Duodenal mucosa (tissue), 2 donors: Measurements from ENCODE around the gene TBPL2.
"Not testable (repeated sequence)": the region's sequence is repeated elsewhere in the genome, so short reads cannot be mapped to it uniquely, and the experiment has no call there.

Experiments used
- H3K27ac ChIP-seq: one replicate; pipeline ENCODE4 v1.7.0; 2013; ENCODE audit warnings: low read depth, low read length
- H3K27me3 ChIP-seq, 2 donors: one replicate each; pipeline ENCODE4 v1.7.0; 2013; ENCODE audit warnings: low read length in 2 of 2, control low read depth in 1 of 2; ENCODE audit not compliant: insufficient read depth in 2 of 2, control insufficient read depth in 1 of 2
- H3K36me3 ChIP-seq, 2 donors: one replicate each; pipeline ENCODE4 v1.7.0; 2013; ENCODE audit warnings: low read length in 2 of 2, control low read depth in 1 of 2; ENCODE audit not compliant: insufficient read depth in 2 of 2, control insufficient read depth in 1 of 2
- H3K4me1 ChIP-seq, 2 donors: one replicate each; pipeline ENCODE4 v1.7.0; 2013; ENCODE audit warnings: low read length in 2 of 2, control low read depth in 1 of 2; ENCODE audit not compliant: insufficient read depth in 2 of 2, control insufficient read depth in 1 of 2
- H3K4me3 ChIP-seq, 2 donors: one replicate each; pipeline ENCODE4 v1.7.0; 2013; ENCODE audit warnings: low read length in 2 of 2, low read depth in 1 of 2
- H3K9ac ChIP-seq, 2 donors: one replicate each; pipeline ENCODE4 v1.7.0; 2013; ENCODE audit warnings: low read length in 2 of 2, low read depth in 1 of 2
- H3K9me3 ChIP-seq, 2 donors: one replicate each; pipeline ENCODE4 v1.7.0; 2013; ENCODE audit warnings: low read length in 2 of 2, control low read depth in 1 of 2; ENCODE audit not compliant: control insufficient read depth in 1 of 2

The TBPL2 gene

DNA sequence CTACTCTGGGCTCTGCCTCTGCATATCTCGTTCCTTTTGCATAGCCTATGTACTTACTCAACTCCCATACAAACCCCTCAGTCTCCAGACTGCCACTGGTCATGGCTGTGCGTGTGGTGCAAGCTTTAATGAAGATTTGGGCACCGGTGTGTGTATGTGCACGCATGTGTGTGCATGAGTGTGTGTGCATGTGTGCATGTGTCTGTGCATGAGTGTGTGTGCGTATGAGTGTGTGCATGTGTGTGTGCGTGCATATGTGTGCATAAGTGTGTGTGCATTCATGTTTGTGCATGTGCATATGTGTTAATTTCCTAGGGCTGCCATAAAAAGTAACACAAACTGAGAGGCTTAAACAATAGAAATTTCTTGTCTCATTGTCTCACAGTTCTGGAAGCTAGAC is 17.1 kb upstream of the TBPL2 start:
- Histone ChIP-seq H3K9me3 (no peaks in the 10 kb centered on the region), H3K36me3 (no peaks in the 10 kb centered on the region), H3K4me3 (no peak overlapping the region), H3K4me1 (peaks cover 14 to 16% of the 10 kb centered on the region in 2 donors), H3K27me3 (no peaks in the 10 kb centered on the region), H3K27ac (no peak overlapping the region), H3K9ac (no peak overlapping the region)

DNA sequence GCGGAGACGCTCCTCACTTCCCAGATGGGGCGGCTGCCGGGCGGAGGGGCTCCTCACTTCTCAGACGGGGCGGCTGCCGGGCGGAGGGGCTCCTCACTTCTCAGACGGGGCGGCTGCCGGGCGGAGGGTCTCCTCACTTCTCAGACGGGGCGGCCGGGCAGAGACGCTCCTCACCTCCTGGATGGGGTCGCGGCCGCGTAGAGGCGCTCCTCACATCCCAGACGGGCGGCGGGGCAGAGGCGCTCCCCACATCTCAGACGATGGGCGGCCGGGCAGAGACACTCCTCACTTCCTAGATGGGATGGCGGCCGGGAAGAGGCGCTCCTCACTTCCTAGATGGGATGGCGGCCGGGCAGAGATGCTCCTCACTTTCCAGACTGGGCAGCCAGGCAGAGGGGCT is 16.0 kb upstream of the TBPL2 start:
- H3K9me3 ChIP-seq, H3K4me3 ChIP-seq, H3K27ac ChIP-seq, H3K9ac ChIP-seq, H3K36me3 ChIP-seq, H3K27me3 ChIP-seq: not testable (repeated sequence)
- H3K4me1 ChIP-seq, result peaks cover 16 to 21% of the 10 kb centered on the region in 2 donors

DNA sequence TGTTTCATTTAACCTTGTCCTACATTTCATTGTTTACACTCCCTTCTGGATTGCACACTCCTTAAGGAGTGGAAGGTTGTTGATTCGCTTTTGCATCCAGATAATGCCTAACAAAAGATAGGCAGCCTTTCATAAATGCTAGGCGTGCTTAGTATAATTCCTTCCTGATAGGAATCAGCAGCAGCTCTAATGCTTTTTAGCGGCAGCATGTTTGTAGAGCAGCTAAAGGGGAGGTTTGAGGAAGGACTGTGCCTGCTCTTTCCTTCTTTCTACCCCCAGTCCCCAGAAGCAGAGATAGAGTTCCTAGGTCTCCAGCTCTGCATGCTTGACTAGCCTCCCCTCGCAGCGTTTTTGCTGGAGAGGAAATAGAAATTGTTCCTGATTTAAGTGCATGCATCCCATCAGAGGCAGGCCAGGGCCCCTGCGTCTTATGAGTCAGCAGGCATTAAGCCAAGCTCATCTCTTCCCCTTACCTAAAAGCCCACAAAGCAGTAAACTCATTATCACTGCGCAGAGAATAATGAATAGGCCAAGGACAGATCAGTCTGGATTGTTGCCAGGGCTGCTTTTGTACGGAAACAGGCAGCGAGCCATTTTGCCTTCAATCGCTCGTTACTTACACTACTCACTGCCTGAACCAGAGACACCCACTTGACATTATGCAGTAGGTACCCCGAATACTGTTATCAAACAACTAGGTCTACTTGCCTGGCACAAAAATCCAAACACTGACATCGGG is 14.0 kb upstream of the TBPL2 start:
- Histone ChIP-seq H3K36me3 (no peaks in the 10 kb centered on the region), H3K27ac (no peak overlapping the region), H3K4me3 (peak overlapping the region; percentile 34 to 37), H3K27me3 (no peaks in the 10 kb centered on the region), H3K9me3 (no peaks in the 10 kb centered on the region), H3K4me1 (peaks cover 16 to 27% of the 10 kb centered on the region in 2 donors), H3K9ac (peak overlapping the region in 1 of 2 donors; percentile 13)

DNA sequence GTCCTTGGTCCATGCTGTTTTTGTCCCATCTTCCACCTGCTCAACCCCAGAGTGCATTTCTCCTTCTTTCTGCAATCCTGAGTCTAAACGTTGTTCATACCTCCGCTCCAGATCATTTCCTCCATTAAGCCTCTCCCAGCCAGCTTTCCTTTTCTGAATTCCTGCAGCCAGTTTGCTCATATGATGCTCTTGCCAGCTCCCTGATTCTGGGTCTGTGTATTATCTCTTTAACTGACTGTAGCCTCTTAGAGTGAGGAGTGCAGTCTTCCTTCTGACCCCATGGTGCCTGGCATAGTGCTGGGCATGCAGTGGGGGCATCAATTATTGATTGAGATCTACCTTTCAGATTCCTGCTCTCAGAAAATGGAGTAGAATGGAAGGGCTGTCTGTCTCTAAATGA is 11.5 kb upstream of the TBPL2 start:
- Histone ChIP-seq H3K4me1 (peaks cover 16 to 27% of the 10 kb centered on the region in 2 donors), H3K27me3 (no peaks in the 10 kb centered on the region), H3K36me3 (no peaks in the 10 kb centered on the region), H3K9ac (no peak overlapping the region), H3K9me3 (no peaks in the 10 kb centered on the region), H3K27ac (no peak overlapping the region), H3K4me3 (no peak overlapping the region)

DNA sequence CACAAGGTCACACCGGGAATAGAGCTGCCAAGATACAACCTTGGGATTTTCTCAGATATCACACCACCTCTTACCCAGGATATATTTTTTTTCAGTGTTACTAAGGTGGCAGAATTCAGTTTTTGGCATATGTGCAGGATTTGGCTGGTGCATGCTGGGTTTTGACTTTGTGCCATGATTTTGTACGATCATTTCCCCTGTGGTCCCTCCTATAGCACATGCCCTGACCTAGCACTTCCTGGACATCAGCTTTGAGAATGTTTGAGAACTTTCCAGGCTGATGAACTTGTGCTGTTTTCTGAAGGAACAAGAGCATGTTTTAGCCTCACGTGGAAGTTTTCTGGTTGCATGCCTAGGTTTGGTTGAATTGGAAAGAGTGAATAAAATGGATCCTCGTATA is 11.0 kb upstream of the TBPL2 start:
- Histone ChIP-seq H3K9ac (no peak overlapping the region), H3K4me1 (peaks cover 16 to 27% of the 10 kb centered on the region in 2 donors), H3K9me3 (no peaks in the 10 kb centered on the region), H3K4me3 (no peak overlapping the region), H3K36me3 (no peaks in the 10 kb centered on the region), H3K27me3 (no peaks in the 10 kb centered on the region), H3K27ac (no peak overlapping the region)

DNA sequence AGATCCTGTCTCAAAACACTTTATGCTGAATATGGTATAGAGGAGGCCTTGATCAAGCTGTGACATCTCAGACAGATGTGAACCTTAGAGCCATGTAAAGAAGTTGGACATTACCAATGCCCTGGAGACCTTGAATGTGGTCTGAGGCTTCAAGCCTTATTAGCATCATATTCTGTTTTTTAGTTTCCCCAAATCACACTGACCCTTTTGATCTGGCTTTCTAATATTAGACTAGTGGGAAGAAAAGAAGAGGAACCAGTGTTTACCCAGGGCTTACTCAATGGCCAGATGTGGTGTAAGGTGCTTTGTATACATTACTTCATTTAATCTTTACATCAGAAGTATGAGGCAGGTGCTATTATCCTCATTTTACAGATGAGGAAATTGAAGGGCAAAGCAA is 10.6 kb upstream of the TBPL2 start:
- Histone ChIP-seq H3K27me3 (no peaks in the 10 kb centered on the region), H3K27ac (no peak overlapping the region), H3K4me1 (peaks cover 16 to 27% of the 10 kb centered on the region in 2 donors)

DNA sequence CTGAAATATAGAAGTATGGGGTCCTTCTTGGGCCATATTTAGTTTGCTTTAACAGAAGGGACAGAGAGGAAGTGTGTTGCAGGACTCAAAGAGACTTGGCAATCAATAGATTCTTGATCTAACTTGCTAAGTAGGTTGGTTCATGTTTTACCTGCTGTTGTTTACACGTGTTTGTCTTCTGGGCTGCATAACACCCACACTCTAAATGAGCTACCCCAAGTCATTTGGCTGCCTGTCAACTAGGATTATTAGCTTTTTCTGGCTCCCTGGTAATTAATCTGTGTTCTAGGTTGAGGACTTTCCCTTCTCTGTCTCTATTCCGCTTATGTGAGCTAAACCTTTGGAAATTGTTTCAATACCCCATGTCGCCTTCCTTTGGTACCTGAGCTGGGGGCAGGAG is 10.1 kb upstream of the TBPL2 start:
- Histone ChIP-seq H3K27ac (no peak overlapping the region), H3K4me1 (peaks cover 16 to 27% of the 10 kb centered on the region in 2 donors), H3K9ac (no peak overlapping the region), H3K4me3 (no peak overlapping the region), H3K27me3 (no peaks in the 10 kb centered on the region), H3K36me3 (no peaks in the 10 kb centered on the region), H3K9me3 (no peaks in the 10 kb centered on the region)

More for the DNA sequence above, 10.6 kb upstream of the TBPL2 start:
- Histone ChIP-seq H3K36me3 (no peaks in the 10 kb centered on the region), H3K4me3 (no peak overlapping the region), H3K9ac (no peak overlapping the region), H3K9me3 (no peaks in the 10 kb centered on the region)

DNA sequence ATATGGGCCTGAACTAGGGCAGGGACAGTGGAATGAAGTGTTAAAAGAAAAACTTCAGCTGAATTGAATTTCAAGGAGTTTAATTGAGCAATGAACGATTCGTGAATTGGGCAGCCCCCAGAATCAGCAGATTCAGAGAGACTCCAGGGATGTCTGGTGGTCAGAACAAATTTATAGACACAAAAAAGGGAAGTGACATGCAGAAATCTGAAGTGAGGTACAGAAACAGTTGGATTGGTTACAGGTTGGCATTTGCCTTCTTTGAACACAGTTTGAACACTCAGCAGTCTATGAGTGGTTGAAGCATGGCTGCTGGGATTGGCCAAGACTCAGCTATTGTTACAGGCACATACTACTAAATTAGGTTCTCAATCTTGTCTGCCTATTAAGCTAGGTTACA is 9.7 kb upstream of the TBPL2 start:
- peaks cover 16 to 27% of the 10 kb centered on the region in 2 donors for H3K4me1 ChIP-seq
- H3K27ac ChIP-seq, result no peak overlapping the region

DNA sequence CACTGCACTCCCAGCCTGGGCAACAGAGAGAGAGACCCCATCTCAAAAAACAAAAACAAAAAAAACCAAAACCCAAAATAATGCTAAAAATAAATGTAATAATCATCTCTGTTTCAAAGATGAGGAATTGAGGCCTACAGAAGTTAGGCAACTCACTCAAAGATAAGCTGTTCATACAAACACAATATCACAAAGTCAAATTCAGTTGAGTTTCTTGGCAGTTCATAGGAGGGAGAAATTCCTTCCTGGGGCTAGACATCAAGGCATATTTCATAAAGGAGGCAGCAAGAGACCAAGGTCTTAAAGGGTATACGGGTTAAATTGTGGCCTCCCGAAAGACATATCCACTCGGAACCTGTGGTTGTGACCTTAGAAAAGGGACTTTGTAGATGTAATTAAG is 8.7 kb upstream of the TBPL2 start:
- H3K9me3 ChIP-seq, result no peaks in the 10 kb centered on the region
- no peaks in the 10 kb centered on the region for H3K36me3 ChIP-seq
- no peaks in the 10 kb centered on the region for H3K27me3 ChIP-seq
- no peak overlapping the region for H3K27ac ChIP-seq
- H3K9ac ChIP-seq, result no peak overlapping the region
- peaks cover 6 to 19% of the 10 kb centered on the region in 2 donors for H3K4me1 ChIP-seq
- no peak overlapping the region for H3K4me3 ChIP-seq

More for the DNA sequence above, 9.7 kb upstream of the TBPL2 start:
- Histone ChIP-seq H3K4me3 (no peak overlapping the region), H3K9ac (no peak overlapping the region), H3K27me3 (no peaks in the 10 kb centered on the region), H3K9me3 (no peaks in the 10 kb centered on the region), H3K36me3 (no peaks in the 10 kb centered on the region)

DNA sequence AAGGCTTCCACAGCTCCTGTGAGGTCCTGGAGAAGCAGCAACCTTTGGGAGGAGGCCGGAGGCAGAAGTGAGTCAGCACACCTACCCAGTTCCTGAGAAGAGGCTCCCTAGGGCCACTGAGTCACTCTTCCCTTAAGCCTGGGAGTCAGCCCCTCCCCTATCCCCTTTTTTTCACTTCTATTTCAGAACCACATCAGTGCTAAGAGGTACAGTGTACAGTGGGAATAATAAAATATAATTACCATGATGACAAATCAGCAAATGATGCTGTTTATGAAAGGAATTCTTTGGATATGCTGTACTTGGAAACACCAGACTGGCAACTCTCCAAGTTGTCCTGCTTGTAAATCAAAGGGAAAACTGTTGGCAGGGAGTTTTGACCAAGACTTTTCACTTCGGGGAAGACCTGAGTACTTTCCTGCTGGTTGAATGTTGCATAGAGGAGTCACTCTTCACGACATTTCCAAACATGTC is 7.8 kb upstream of the TBPL2 start:
- H3K9ac ChIP-seq, result no peak overlapping the region

More for the DNA sequence above, 7.8 kb upstream of the TBPL2 start:
- no peak overlapping the region for H3K27ac ChIP-seq
- no peak overlapping the region for H3K4me3 ChIP-seq
- H3K9me3 ChIP-seq, result no peaks in the 10 kb centered on the region
- H3K36me3 ChIP-seq, result no peaks in the 10 kb centered on the region
- H3K27me3 ChIP-seq, result no peaks in the 10 kb centered on the region
- H3K4me1 ChIP-seq, result peaks cover 0 to 13% of the 10 kb centered on the region in 2 donors
